GM18520 (cell line): Measurements from ENCODE around the gene GALNT17.

Experiments
- ATAC-seq: cut with Tn5 transposase; IDR thresholded peaks from one replicate; pipeline ENCODE4 v1.9.1; 2021; ENCODE audit not compliant: unreplicated experiment

Gene GALNT17

GRCh38 chr7:71444130-71444529 lies 312.2 kb downstream of the GALNT17 start:
- ATAC-seq, result no peak

GRCh38 chr7:71453630-71454029 lies 321.7 kb downstream of the GALNT17 start:
- no peak for ATAC-seq

GRCh38 chr7:71454981-71455380 lies 323.0 kb downstream of the GALNT17 start:
- ATAC-seq, result no peak

GRCh38 chr7:71457021-71457420 lies 325.1 kb downstream of the GALNT17 start:
- no peak for ATAC-seq

GRCh38 chr7:71457846-71458590 lies 326.1 kb downstream of the GALNT17 start:
- no peak for ATAC-seq

GRCh38 chr7:71459132-71459531 lies 327.2 kb downstream of the GALNT17 start:
- ATAC-seq, result no peak

GRCh38 chr7:71461572-71461971 lies 329.6 kb downstream of the GALNT17 start:
- ATAC-seq, result no peak

- no peak for ATAC-seq
Observed at GRCh38 chr7:71465741-71466189, 333.8 kb downstream of the GALNT17 start.

- ATAC-seq, result no peak
Observed at GRCh38 chr7:71466448-71467145, 334.7 kb downstream of the GALNT17 start.

GRCh38 chr7:71470326-71470725 lies 338.4 kb downstream of the GALNT17 start:
- no peak for ATAC-seq

GRCh38 chr7:71470830-71471229 lies 338.9 kb downstream of the GALNT17 start:
- ATAC-seq, result no peak

GRCh38 chr7:71472962-71473361 lies 341.0 kb downstream of the GALNT17 start:
- no peak for ATAC-seq

GRCh38 chr7:71473366-71473967 lies 341.5 kb downstream of the GALNT17 start:
- no peak for ATAC-seq

- no peak for ATAC-seq
Observed at GRCh38 chr7:71477441-71477840, 345.5 kb downstream of the GALNT17 start.

- ATAC-seq, result no peak
Observed at GRCh38 chr7:71479231-71479630, 347.3 kb downstream of the GALNT17 start.

GRCh38 chr7:71480791-71481190 lies 348.8 kb downstream of the GALNT17 start:
- no peak for ATAC-seq

- ATAC-seq, result no peak
Observed at GRCh38 chr7:71482284-71482683, 350.3 kb downstream of the GALNT17 start.

GRCh38 chr7:71484380-71484779 lies 352.4 kb downstream of the GALNT17 start:
- no peak for ATAC-seq

GRCh38 chr7:71485586-71485985 lies 353.6 kb downstream of the GALNT17 start:
- no peak for ATAC-seq

GRCh38 chr7:71486414-71486813 lies 354.5 kb downstream of the GALNT17 start:
- no peak for ATAC-seq

GRCh38 chr7:71486856-71487628 lies 355.1 kb downstream of the GALNT17 start:
- ATAC-seq, result no peak
